SK-N-SH treated with all-trans-retinoic acid at 6 μM for 48 hours (cell line): ENCODE measurements around the gene PPFIA1.
A peak's percentile ranks its signal among the peaks of the same experiment; 100 is the strongest.

Source experiments
- ATAC-seq: fragments of 200-7000 bp; cut with Tn5 transposase; 3 replicates; pipeline ENCODE4 v1.9.1; 2020; ENCODE audit warnings: mild to moderate bottlenecking, moderate library complexity
- CREB5 ChIP-seq: fragments of 250-450 bp; sonication (Bioruptor Pico); IDR thresholded peaks from 2 replicates; pipeline ENCODE4 v1.5.1; 2020; ENCODE audit warnings: low read depth, mild to moderate bottlenecking, moderate library complexity
- CSDC2 ChIP-seq: fragments of 250-450 bp; sonication (Bioruptor Pico); IDR thresholded peaks from 2 replicates; pipeline ENCODE4 v1.5.0; 2020; ENCODE audit warnings: mild to moderate bottlenecking, moderate library complexity
- CSRNP3 ChIP-seq: fragments of 250-450 bp; sonication (Bioruptor Pico); IDR thresholded peaks from 2 replicates; pipeline ENCODE4 v1.5.1; 2021; ENCODE audit warnings: mild to moderate bottlenecking, moderate library complexity
- ESRRG ChIP-seq: fragments of 250-450 bp; sonication (Bioruptor Pico); IDR thresholded peaks from 2 replicates; pipeline ENCODE4 v1.6.1; 2021; ENCODE audit warnings: mild to moderate bottlenecking
- GLIS3 ChIP-seq: fragments of 250-450 bp; sonication (Bioruptor Pico); IDR thresholded peaks from 2 replicates; pipeline ENCODE4 v1.5.0; 2020; ENCODE audit warnings: mild to moderate bottlenecking, moderate library complexity
- ISL1 ChIP-seq: fragments of 250-450 bp; sonication (Bioruptor Pico); IDR thresholded peaks from 2 replicates; pipeline ENCODE4 v2.1.2; 2022; ENCODE audit warnings: mild to moderate bottlenecking, moderate library complexity
- OSR1 ChIP-seq: fragments of 250-450 bp; sonication (Bioruptor Pico); IDR thresholded peaks from 2 replicates; pipeline ENCODE4 v1.8.0; 2022; ENCODE audit warnings: moderate library complexity, mild to moderate bottlenecking, inconsistent platforms
- PATZ1 ChIP-seq: fragments of 250-450 bp; sonication (Bioruptor Pico); IDR thresholded peaks from 2 replicates; pipeline ENCODE4 v1.8.0; 2020; ENCODE audit warnings: mild to moderate bottlenecking, moderate library complexity, borderline replicate concordance
- POU6F1 ChIP-seq: fragments of 250-450 bp; sonication (Bioruptor Pico); IDR thresholded peaks from 2 replicates; pipeline ENCODE4 v1.8.0; 2021; ENCODE audit warnings: low read depth, mild to moderate bottlenecking, moderate library complexity, borderline replicate concordance
- PPARA ChIP-seq: fragments of 250-450 bp; sonication (Bioruptor Pico); IDR thresholded peaks from 2 replicates; pipeline ENCODE4 v1.5.0; 2020; ENCODE audit warnings: mild to moderate bottlenecking, borderline replicate concordance
- RARB ChIP-seq: fragments of 250-450 bp; sonication (Bioruptor Pico); IDR thresholded peaks from 2 replicates; pipeline ENCODE4 v1.8.0; 2021; ENCODE audit warnings: mild to moderate bottlenecking, moderate library complexity
- TCF4 ChIP-seq: fragments of 250-450 bp; sonication (Bioruptor Pico); IDR thresholded peaks from 2 replicates; pipeline ENCODE4 v1.8.0; 2021; ENCODE audit warnings: mild to moderate bottlenecking, moderate library complexity, borderline replicate concordance
- TOX ChIP-seq: fragments of 250-450 bp; sonication (Bioruptor Pico); IDR thresholded peaks from 2 replicates; pipeline ENCODE4 v1.8.0; 2021; ENCODE audit warnings: mild to moderate bottlenecking, moderate library complexity, borderline replicate concordance
- TSHZ2 ChIP-seq: fragments of 250-450 bp; sonication (Bioruptor Pico); IDR thresholded peaks from 2 replicates; pipeline ENCODE4 v1.5.0; 2020; ENCODE audit warnings: mild to moderate bottlenecking, moderate library complexity
- ZC3H10 ChIP-seq: fragments of 250-450 bp; sonication (Bioruptor Pico); IDR thresholded peaks from 2 replicates; pipeline ENCODE4 v1.5.1; 2021; ENCODE audit warnings: mild to moderate bottlenecking, moderate library complexity
- ZFP3 ChIP-seq: fragments of 250-450 bp; sonication (Bioruptor Pico); IDR thresholded peaks from 2 replicates; pipeline ENCODE4 v1.5.0; 2020; ENCODE audit warnings: mild to moderate bottlenecking, moderate library complexity
- ZFP30 ChIP-seq: fragments of 450-650 bp; formaldehyde crosslinking; IDR thresholded peaks from 2 replicates; pipeline ENCODE4 v1.5.0; 2022; ENCODE audit warnings: mild to moderate bottlenecking, moderate library complexity
- ZNF565 ChIP-seq: fragments of 450-650 bp; formaldehyde crosslinking; conservative IDR thresholded peaks from 2 replicates; pipeline ENCODE4 v1.5.0; 2020; ENCODE audit warnings: low read depth, mild to moderate bottlenecking, moderate library complexity
- ZNF70 ChIP-seq: fragments of 450-650 bp; formaldehyde crosslinking; IDR thresholded peaks from 2 replicates; pipeline ENCODE4 v1.5.0; 2020; ENCODE audit warnings: mild to moderate bottlenecking, moderate library complexity
- ZNF8 ChIP-seq: fragments of 450-650 bp; formaldehyde crosslinking; IDR thresholded peaks from 2 replicates; pipeline ENCODE4 v1.5.0; 2020; ENCODE audit warnings: mild to moderate bottlenecking, moderate library complexity

The PPFIA1 gene

GRCh38 chr11:70423523-70424505 lies 153.3 kb downstream of the PPFIA1 start:
- peak; percentile 28 for ATAC-seq
- no peak for TF ChIP-seq GLIS3 (CRISPR knock-in tag)
- no peak for TF ChIP-seq TCF4 (CRISPR knock-in tag)
- no peak for TF ChIP-seq ZNF70 (CRISPR knock-in tag)
- TF ChIP-seq ZFP30 (CRISPR knock-in tag) = no peak
- TF ChIP-seq CSDC2 (CRISPR knock-in tag) = no peak
- TF ChIP-seq POU6F1 (CRISPR knock-in tag) = no peak
- TF ChIP-seq PPARA (CRISPR knock-in tag) = no peak
- no peak for TF ChIP-seq CREB5 (CRISPR knock-in tag)
- TF ChIP-seq ISL1 = no peak
- no peak for TF ChIP-seq TOX
- TF ChIP-seq ZFP3 (CRISPR knock-in tag) = no peak
- TF ChIP-seq CSRNP3 = no peak
- no peak for TF ChIP-seq ZNF8 (CRISPR knock-in tag)
- TF ChIP-seq ZC3H10 (CRISPR knock-in tag) = no peak

GRCh38 chr11:70424765-70425344 lies 154.4 kb downstream of the PPFIA1 start:
- no peak for ATAC-seq
- no peak for TF ChIP-seq TSHZ2 (CRISPR knock-in tag)
- TF ChIP-seq ISL1 = no peak
- TF ChIP-seq PPARA (CRISPR knock-in tag) = no peak
- TF ChIP-seq CSDC2 (CRISPR knock-in tag) = no peak
- no peak for TF ChIP-seq RARB
- no peak for TF ChIP-seq ZFP30 (CRISPR knock-in tag)
- TF ChIP-seq PATZ1 (CRISPR knock-in tag) = no peak
- no peak for TF ChIP-seq ESRRG (CRISPR knock-in tag)
- no peak for TF ChIP-seq TCF4 (CRISPR knock-in tag)
- no peak for TF ChIP-seq ZNF565
- TF ChIP-seq OSR1 (CRISPR knock-in tag) = no peak
- no peak for TF ChIP-seq ZC3H10 (CRISPR knock-in tag)
- TF ChIP-seq POU6F1 (CRISPR knock-in tag) = no peak
- TF ChIP-seq, all 23 proteins: peak for 0
